HG03558 (cell line): ENCODE results near the gene RUNX2.

ENCODE experiments used
- ATAC-seq: cut with Tn5 transposase; IDR thresholded peaks from one replicate; pipeline ENCODE4 v1.9.1; 2021; ENCODE audit warnings: moderate number of reproducible peaks; ENCODE audit not compliant: unreplicated experiment; ENCODE audit errors: extremely low read depth

Gene RUNX2

GRCh38 chr6:45398075-45398813, 70.1 kb downstream of the RUNX2 start:
- no peak for ATAC-seq

- no peak for ATAC-seq
Observed at GRCh38 chr6:45400021-45400420, 71.9 kb downstream of the RUNX2 start.

GRCh38 chr6:45411959-45412358, 83.8 kb downstream of the RUNX2 start:
- no peak for ATAC-seq

GRCh38 chr6:45415315-45415714, 87.2 kb downstream of the RUNX2 start:
- ATAC-seq = no peak

- ATAC-seq = no peak
Observed at GRCh38 chr6:45415788-45416518, 87.8 kb downstream of the RUNX2 start.

GRCh38 chr6:45416700-45417099, 88.6 kb downstream of the RUNX2 start:
- ATAC-seq = no peak

- no peak for ATAC-seq
Observed at GRCh38 chr6:45417436-45417835, 89.3 kb downstream of the RUNX2 start.

GRCh38 chr6:45419571-45420082, 91.5 kb downstream of the RUNX2 start:
- no peak for ATAC-seq

GRCh38 chr6:45420083-45420908, 92.2 kb downstream of the RUNX2 start:
- ATAC-seq = no peak

GRCh38 chr6:45420909-45421708, 93.0 kb downstream of the RUNX2 start:
- ATAC-seq = no peak

GRCh38 chr6:45421709-45422502, 93.8 kb downstream of the RUNX2 start:
- no peak for ATAC-seq

GRCh38 chr6:45422503-45423110, 94.5 kb downstream of the RUNX2 start:
- no peak for ATAC-seq

GRCh38 chr6:45423111-45423823, 95.1 kb downstream of the RUNX2 start:
- ATAC-seq = no peak

GRCh38 chr6:45423824-45424450, 95.8 kb downstream of the RUNX2 start:
- ATAC-seq = no peak

- no peak for ATAC-seq
Observed at GRCh38 chr6:45424451-45424861, 96.3 kb downstream of the RUNX2 start.

- no peak for ATAC-seq
Observed at GRCh38 chr6:45426251-45426650, 98.1 kb downstream of the RUNX2 start.

- no peak for ATAC-seq
Observed at GRCh38 chr6:45427726-45428125, 99.6 kb downstream of the RUNX2 start.

- no peak for ATAC-seq
Observed at GRCh38 chr6:45428727-45429126, 100.6 kb downstream of the RUNX2 start.
